ENCODE results near the gene TBC1D22A. TPM values are rescaled to one million over a fixed set of nuclear protein-coding genes. Genes with fewer than 3 reads are reported as not detected.

TBC1D22A gene
- total RNA-seq, 4 donors from 2014 or later = 18.8 to 25.2 (median 23.1) TPM

DNA sequence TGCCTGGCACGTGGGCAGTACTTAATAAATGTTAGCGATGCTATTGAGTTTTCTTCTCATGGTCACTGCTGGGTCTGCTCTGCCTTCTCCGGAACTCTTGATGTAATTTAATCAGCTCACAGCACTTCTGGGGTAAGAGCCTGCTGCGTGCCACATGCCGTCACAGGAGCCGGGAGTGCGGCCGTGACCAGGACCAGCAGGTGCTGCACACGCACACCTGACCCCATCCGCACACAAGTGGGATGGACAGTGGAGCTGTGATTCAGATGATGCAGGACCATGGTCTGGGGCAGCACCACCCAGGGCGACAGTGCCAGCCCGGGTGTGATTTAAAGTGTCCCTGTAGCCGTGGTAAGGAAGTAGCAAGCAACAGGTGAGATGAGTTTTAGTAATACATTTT lies 61.2 kb downstream of the TBC1D22A start:
- no peaks in the 10 kb centered on the region for H3K27me3 ChIP-seq
- in situ Hi-C loops (cut with MboI; ENCODE audit: low sequenced_read_pairs in 4 of 4) (no loop called here), intact Hi-C loops (cut with DNase I; ENCODE audit: low total_unique reads) (no loop called here)
- no peak overlapping the region for H3K4me3 ChIP-seq
- DNase-seq (no peak), ATAC-seq (no peak)
- no peak overlapping the region for H3K27ac ChIP-seq
- H3K9me3 ChIP-seq = no peaks in the 10 kb centered on the region
- H3K36me3 ChIP-seq = no peaks in the 10 kb centered on the region
- TF ChIP-seq, protein P1, sequence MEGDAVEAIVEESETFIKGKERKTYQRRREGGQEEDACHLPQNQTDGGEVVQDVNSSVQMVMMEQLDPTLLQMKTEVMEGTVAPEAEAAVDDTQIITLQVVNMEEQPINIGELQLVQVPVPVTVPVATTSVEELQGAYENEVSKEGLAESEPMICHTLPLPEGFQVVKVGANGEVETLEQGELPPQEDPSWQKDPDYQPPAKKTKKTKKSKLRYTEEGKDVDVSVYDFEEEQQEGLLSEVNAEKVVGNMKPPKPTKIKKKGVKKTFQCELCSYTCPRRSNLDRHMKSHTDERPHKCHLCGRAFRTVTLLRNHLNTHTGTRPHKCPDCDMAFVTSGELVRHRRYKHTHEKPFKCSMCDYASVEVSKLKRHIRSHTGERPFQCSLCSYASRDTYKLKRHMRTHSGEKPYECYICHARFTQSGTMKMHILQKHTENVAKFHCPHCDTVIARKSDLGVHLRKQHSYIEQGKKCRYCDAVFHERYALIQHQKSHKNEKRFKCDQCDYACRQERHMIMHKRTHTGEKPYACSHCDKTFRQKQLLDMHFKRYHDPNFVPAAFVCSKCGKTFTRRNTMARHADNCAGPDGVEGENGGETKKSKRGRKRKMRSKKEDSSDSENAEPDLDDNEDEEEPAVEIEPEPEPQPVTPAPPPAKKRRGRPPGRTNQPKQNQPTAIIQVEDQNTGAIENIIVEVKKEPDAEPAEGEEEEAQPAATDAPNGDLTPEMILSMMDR (IDR thresholded peaks at IDR 0.05 in 4 of 5, conservative IDR thresholded peaks at IDR 0.05 in 1 of 5) = no peak
- no peak for TF ChIP-seq POLR2A (IDR thresholded peaks at IDR 0.05)
- H3K4me1 ChIP-seq = peaks cover 3 to 4% of the 10 kb centered on the region in 2 donors

DNA sequence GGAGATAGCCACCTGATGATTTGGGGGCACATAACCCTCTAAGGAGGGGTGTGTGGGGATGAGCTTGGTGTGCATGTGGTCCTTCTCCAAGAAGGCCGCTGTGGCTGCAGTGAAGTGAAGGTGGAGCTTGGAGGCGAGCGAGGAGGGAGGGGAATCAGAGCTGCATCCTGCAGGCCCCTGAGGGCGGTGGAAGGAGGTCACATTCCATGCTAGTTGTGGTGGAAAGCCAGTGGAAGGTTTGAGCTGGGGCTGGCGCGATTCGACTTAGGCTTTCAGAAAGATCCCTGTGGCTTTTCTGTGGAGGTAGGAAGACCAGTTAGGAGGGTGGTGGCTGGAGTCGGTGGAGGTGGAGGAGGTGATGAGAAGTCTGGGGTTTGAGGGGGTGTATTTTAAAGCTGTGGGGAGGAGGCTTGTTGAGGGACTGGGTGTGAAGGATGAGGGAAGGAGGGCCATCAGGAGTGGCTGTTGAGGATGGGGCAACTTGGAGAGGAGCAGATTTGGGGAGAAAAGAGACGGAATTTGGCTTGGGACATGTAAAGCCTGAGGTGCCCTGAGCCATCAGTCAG lies 62.0 kb downstream of the TBC1D22A start:
- ATAC-seq (no peak), DNase-seq (no peak)
- intact Hi-C loops (cut with DNase I; ENCODE audit: low total_unique reads) = no loop called here
- Histone ChIP-seq H3K4me1 (peaks cover 11% of the 10 kb centered on the region in 2 donors), H3K9me3 (no peaks in the 10 kb centered on the region), H3K4me3 (no peak overlapping the region), H3K27me3 (no peaks in the 10 kb centered on the region), H3K27ac (no peak overlapping the region), H3K36me3 (no peaks in the 10 kb centered on the region)
- TF ChIP-seq, protein P1 (IDR thresholded peaks at IDR 0.05 in 4 of 5, conservative IDR thresholded peaks at IDR 0.05 in 1 of 5) = no peak
- TF ChIP-seq POLR2A (IDR thresholded peaks at IDR 0.05) = no peak
- in situ Hi-C loops (cut with MboI; ENCODE audit: low sequenced_read_pairs in 4 of 4) = no loop called here

DNA sequence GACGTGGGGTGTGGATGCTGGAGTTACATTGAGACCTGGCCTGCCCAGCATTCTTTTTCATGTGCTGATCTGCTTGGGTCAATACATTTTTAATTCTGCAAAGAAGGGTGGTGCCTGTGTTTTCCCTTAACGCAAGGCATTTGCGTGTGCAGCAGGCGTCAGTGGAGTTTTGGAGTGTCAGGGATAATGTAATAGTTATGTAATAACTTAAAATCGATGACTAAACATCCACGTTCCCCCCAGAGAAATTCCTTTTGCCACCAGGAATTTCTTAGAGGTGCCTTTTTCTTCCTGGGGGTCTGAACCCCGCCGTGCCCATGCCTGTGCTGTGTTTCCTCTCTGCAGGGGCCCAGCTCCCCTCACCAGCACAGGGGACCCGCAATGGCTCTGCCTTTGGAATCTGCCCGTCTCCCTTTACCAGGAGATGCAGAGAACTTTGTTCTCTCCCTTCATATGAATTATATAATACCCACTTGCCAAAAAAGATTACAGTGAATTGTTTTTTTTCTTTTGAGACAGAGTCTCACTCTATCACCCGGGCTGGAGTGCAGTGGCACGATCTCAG lies 62.6 kb downstream of the TBC1D22A start:
- in situ Hi-C loops (cut with MboI; ENCODE audit: low sequenced_read_pairs in 4 of 4) = no loop called here
- H3K27ac ChIP-seq = no peak overlapping the region
- H3K27me3 ChIP-seq = no peaks in the 10 kb centered on the region
- ATAC-seq (no peak), DNase-seq (no peak)
- peaks cover 17 to 18% of the 10 kb centered on the region in 2 donors for H3K4me1 ChIP-seq
- H3K36me3 ChIP-seq = no peaks in the 10 kb centered on the region
- H3K9me3 ChIP-seq = no peaks in the 10 kb centered on the region
- no peak overlapping the region for H3K4me3 ChIP-seq
- intact Hi-C loops (cut with DNase I; ENCODE audit: low total_unique reads) = no loop called here
- TF ChIP-seq, protein P1 (IDR thresholded peaks at IDR 0.05 in 4 of 5, conservative IDR thresholded peaks at IDR 0.05 in 1 of 5) = no peak
- no peak for TF ChIP-seq POLR2A (IDR thresholded peaks at IDR 0.05)

DNA sequence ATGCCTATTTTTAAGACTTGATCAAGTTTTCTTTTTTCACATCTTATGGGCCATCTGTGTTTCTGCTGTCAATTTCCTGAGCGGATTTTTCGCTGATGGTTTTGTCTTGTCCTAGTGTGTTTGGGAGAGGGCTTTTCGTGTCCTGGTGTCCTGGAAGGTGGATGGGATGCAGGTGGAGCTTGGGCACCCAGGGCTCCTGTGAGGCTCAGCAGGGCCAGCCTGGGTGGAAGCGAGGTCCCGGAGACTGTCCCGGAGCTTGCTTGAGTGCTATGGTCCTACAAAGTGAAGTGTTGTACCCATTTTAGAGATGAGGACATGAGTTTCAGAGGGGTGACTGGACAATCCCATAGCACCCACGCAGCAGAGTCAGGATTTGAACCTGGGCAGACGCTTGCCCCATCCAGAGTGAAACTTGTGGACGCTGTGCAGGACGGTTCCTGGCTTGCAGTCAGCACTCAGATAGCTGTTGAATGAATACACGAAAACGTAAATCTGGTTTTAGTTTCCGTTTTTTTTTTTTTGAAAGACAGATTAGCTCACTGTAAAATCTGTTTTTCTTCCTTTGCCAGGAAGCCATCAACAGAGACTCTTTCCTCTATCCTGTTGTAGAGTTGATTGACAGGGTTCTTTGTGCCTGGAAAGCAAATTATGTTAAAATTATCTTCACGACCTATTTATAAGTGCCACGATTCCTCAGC lies 64.1 kb downstream of the TBC1D22A start:
- Histone ChIP-seq H3K4me3 (no peak overlapping the region), H3K36me3 (no peaks in the 10 kb centered on the region), H3K27ac (no peak overlapping the region), H3K4me1 (peaks cover 22% of the 10 kb centered on the region in 2 donors), H3K9me3 (no peaks in the 10 kb centered on the region), H3K27me3 (no peaks in the 10 kb centered on the region)
- in situ Hi-C loops (cut with MboI; ENCODE audit: low sequenced_read_pairs in 4 of 4) = no loop called here
- ATAC-seq = no peak
- intact Hi-C loops (cut with DNase I; ENCODE audit: low total_unique reads) = no loop called here
- DNase-seq = no peak
- no peak for TF ChIP-seq POLR2A (IDR thresholded peaks at IDR 0.05)

DNA sequence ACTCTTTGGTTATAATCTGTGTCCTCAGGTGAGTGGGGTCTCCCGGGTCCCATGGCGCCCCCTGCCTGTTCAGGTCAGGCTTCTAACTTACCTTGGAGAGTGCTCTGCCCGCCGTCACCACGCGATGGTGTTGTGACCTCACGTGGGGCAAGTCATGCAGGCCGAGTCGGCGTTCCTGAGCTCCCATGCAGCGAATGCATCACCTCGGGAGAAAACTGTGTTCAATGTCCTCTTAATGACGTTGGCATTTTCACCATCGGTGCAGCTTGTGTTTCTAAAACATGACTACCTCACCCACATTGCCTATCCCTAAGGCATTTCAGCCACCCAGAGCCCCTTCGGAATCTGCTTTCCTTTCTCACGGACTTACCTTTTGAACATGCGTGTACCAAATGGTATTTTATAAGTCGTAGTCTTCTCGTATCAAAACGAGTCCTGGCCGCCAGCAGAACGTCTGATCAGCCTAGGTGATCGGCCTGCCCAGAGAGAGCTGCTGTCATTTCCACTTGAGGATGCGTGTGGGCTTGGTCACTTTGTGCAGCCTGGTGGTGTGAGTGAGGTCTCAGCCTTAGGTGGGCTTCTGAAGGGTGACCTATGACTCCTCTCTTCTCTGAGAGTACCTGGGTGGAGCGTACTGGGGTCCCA lies 64.8 kb downstream of the TBC1D22A start:
- in situ Hi-C loops (cut with MboI; ENCODE audit: low sequenced_read_pairs in 4 of 4) = no loop called here
- no peak overlapping the region for H3K4me3 ChIP-seq

More for the DNA sequence above, 64.8 kb downstream of the TBC1D22A start:
- Histone ChIP-seq H3K36me3 (no peaks in the 10 kb centered on the region), H3K9me3 (no peaks in the 10 kb centered on the region), H3K27me3 (no peaks in the 10 kb centered on the region), H3K27ac (no peak overlapping the region), H3K4me1 (peaks cover 22% of the 10 kb centered on the region in 2 donors)
- ATAC-seq (no peak), DNase-seq (no peak)
- TF ChIP-seq, protein P1 (IDR thresholded peaks at IDR 0.05 in 4 of 5, conservative IDR thresholded peaks at IDR 0.05 in 1 of 5) = no peak
- TF ChIP-seq POLR2A (IDR thresholded peaks at IDR 0.05) = no peak
- intact Hi-C loops (cut with DNase I; ENCODE audit: low total_unique reads) = no loop called here

Data from gastrocnemius medialis (tissue), 4 donors.